ENCODE data around the gene PCDH15.

- no peak for TF ChIP-seq CTCF (IDR thresholded peaks at IDR 0.05; ENCODE audit: insufficient read depth, low read depth, low read length)
- TF ChIP-seq EZH2 (IDR thresholded peaks at IDR 0.05; ENCODE audit: insufficient read depth, low read length) = no peak
These were observed 743.7 kb downstream of the PCDH15 start for GRCh38 chr10:54057357-54057756.
